ENCODE results near the gene METTL4. TPM values are rescaled to one million over a fixed set of nuclear protein-coding genes. Genes with fewer than 3 reads are reported as not detected.

METTL4 gene
- total RNA-seq (2014; rRNA removed), result 10.2 and 10.3 TPM in 2 replicates
- 3.4 TPM for polyA plus RNA-seq (2012)

- peak; percentile 90 for DNase-seq (ENCODE audit: low read depth)
Observed at GRCh38 chr18:2571200-2572170, at the start of gene METTL4, which contains the start of gene NDC80. METTL4 (minus strand) TSS chr18:2571505; CDS start chr18:2567216, 4,289 bp downstream. NDC80 (plus strand) TSS chr18:2571557; CDS start chr18:2572986, 1,429 bp downstream.

- no peak for DNase-seq (ENCODE audit: low read depth)
Observed at GRCh38 chr18:2618009-2618408, 46.7 kb upstream of the METTL4 start.

GRCh38 chr18:2617401-2617998 is 46.2 kb upstream of the METTL4 start:
- DNase-seq (ENCODE audit: low read depth), result no peak

GRCh38 chr18:2612996-2613395 is 41.7 kb upstream of the METTL4 start:
- DNase-seq (ENCODE audit: low read depth), result no peak

GRCh38 chr18:2610549-2610948 is 39.2 kb upstream of the METTL4 start:
- no peak for DNase-seq (ENCODE audit: low read depth)

GRCh38 chr18:2609604-2610003 is 38.3 kb upstream of the METTL4 start:
- DNase-seq (ENCODE audit: low read depth), result no peak

GRCh38 chr18:2606335-2606734 is 35.0 kb upstream of the METTL4 start:
- DNase-seq (ENCODE audit: low read depth), result no peak

GRCh38 chr18:2602844-2603243 is 31.5 kb upstream of the METTL4 start:
- DNase-seq (ENCODE audit: low read depth), result no peak

GRCh38 chr18:2597639-2598038 is 26.3 kb upstream of the METTL4 start:
- no peak for DNase-seq (ENCODE audit: low read depth)

GRCh38 chr18:2590303-2590702 is 19.0 kb upstream of the METTL4 start:
- DNase-seq (ENCODE audit: low read depth), result no peak

- DNase-seq (ENCODE audit: low read depth), result peak; percentile 41
Observed at GRCh38 chr18:2589345-2590068, 18.2 kb upstream of the METTL4 start.

- no peak for DNase-seq (ENCODE audit: low read depth)
Observed at GRCh38 chr18:2588666-2589344, 17.5 kb upstream of the METTL4 start.

- DNase-seq (ENCODE audit: low read depth), result no peak
Observed at GRCh38 chr18:2587788-2588187, 16.5 kb upstream of the METTL4 start.

- no peak for DNase-seq (ENCODE audit: low read depth)
Observed at GRCh38 chr18:2573408-2573807, 2.1 kb upstream of the METTL4 start.

- DNase-seq (ENCODE audit: low read depth), result no peak
Observed at GRCh38 chr18:2572892-2573291, 1.6 kb upstream of the METTL4 start.

GRCh38 chr18:2572171-2572569 is 865 bp upstream of the METTL4 start:
- DNase-seq (ENCODE audit: low read depth), result peak; percentile 25

GRCh38 chr18:2570772-2571199 is 519 bp downstream of the METTL4 start:
- DNase-seq (ENCODE audit: low read depth), result peak; percentile 73

- DNase-seq (ENCODE audit: low read depth), result no peak
Observed at GRCh38 chr18:2569338-2570207, 1.7 kb downstream of the METTL4 start.

- no peak for DNase-seq (ENCODE audit: low read depth)
Observed at GRCh38 chr18:2568605-2569004, 2.7 kb downstream of the METTL4 start.

GRCh38 chr18:2568129-2568528 is 3.2 kb downstream of the METTL4 start:
- no peak for DNase-seq (ENCODE audit: low read depth)
